ENCODE measurements around the gene UNC5B.

The UNC5B gene

DNA sequence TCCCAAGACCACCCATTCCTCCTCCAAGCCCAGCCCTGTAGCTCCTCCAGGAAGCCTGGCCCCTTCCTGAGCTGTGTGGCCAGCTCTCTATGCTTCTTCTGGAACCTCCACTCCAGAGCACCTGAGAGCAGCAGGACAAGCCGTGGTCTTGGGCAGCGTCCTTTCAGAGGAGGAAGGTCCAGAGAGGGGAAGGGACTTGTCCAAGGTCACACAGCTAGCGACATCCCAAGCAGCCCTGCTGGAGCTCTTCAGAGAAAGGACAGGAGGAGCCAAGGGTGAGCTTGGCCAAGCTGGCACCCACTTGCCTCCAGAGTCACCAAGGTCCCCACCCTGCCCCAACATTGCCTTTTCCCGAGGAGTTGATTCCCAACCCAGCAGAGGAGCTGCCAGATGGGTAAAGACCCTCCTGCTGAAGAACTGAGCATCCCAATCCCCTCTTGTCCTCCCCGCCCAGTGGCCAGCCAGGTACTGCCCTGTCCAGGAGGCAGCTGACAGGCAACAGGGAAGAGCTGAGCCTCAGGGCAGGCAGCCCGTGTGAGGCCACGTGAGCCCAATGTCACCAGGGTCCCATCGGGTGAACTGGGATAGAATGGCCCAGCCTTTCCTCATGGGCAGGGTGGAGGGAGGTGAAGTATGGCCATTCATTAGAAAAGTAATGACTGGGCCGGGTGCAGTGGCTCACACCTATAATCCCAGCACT lies 46.2 kb downstream of the UNC5B start:
- H3K4me3 ChIP-seq (ENCODE audit: low read depth, low read length), result no peak overlapping the region
- no peak for DNase-seq (ENCODE audit: low read depth)
- TF ChIP-seq, protein P1, sequence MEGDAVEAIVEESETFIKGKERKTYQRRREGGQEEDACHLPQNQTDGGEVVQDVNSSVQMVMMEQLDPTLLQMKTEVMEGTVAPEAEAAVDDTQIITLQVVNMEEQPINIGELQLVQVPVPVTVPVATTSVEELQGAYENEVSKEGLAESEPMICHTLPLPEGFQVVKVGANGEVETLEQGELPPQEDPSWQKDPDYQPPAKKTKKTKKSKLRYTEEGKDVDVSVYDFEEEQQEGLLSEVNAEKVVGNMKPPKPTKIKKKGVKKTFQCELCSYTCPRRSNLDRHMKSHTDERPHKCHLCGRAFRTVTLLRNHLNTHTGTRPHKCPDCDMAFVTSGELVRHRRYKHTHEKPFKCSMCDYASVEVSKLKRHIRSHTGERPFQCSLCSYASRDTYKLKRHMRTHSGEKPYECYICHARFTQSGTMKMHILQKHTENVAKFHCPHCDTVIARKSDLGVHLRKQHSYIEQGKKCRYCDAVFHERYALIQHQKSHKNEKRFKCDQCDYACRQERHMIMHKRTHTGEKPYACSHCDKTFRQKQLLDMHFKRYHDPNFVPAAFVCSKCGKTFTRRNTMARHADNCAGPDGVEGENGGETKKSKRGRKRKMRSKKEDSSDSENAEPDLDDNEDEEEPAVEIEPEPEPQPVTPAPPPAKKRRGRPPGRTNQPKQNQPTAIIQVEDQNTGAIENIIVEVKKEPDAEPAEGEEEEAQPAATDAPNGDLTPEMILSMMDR (IDR thresholded peaks at IDR 0.05; ENCODE audit: control insufficient read depth, extremely low read depth, insufficient read depth), result no peak

DNA sequence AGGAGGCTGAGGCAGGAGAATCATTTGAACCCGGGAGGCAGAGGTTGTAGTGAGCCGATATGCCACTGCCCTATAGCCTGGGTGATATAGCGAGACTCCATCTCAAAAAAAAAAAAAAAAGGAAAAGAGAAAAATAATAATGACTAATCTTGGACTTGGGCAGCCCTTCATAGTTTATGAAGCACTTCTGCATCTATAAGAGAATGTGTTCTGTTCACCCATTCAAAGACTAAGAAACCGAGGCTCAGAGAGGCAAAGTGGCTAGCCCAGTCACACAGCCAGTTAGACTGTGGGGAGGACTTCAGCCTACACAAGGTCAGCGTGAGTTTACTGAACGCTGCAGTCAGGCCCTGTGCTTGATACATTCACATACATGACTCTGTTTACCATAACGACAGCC lies 46.9 kb downstream of the UNC5B start:
- TF ChIP-seq, protein P1 (IDR thresholded peaks at IDR 0.05; ENCODE audit: control insufficient read depth, extremely low read depth, insufficient read depth), result no peak
- H3K4me3 ChIP-seq (ENCODE audit: low read depth, low read length), result no peak overlapping the region
- DNase-seq (ENCODE audit: low read depth), result no peak

DNA sequence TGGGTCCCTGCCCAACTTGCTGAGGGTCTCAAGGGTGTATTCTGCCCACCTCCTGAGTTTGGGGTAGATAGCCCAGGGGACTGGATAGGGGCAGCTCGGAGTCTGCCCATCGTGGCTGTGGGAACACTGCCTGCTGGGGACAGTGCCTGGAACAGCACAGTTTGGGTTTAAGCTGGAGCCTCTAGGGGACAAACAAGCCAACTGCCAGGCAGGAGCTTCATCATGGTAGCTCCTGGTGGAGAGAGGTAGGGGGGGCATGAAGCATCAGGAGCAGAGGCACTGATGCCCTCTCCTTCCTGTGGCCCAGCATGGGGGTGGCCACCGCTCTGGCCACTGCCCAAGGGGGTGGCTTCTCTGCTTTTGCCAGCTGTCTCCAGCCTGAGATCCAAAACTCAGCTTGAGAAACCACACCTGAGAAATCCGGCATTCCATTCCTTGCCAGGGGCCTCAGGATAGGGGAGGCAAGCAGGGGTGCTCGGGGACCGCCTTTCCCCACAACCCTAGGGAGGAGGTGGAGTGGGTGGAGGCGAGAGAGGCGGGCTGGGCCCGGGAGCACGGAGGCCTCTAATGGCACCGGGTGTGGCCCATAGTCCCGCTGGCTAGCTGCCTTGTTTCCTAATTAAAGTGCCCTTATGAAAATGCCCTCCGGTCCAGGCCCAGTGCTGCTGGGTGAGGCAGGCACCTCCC lies 47.6 kb downstream of the UNC5B start:
- H3K4me3 ChIP-seq (ENCODE audit: low read depth, low read length), result no peak overlapping the region
- TF ChIP-seq, protein P1 (IDR thresholded peaks at IDR 0.05; ENCODE audit: control insufficient read depth, extremely low read depth, insufficient read depth), result no peak
- no peak for DNase-seq (ENCODE audit: low read depth)

DNA sequence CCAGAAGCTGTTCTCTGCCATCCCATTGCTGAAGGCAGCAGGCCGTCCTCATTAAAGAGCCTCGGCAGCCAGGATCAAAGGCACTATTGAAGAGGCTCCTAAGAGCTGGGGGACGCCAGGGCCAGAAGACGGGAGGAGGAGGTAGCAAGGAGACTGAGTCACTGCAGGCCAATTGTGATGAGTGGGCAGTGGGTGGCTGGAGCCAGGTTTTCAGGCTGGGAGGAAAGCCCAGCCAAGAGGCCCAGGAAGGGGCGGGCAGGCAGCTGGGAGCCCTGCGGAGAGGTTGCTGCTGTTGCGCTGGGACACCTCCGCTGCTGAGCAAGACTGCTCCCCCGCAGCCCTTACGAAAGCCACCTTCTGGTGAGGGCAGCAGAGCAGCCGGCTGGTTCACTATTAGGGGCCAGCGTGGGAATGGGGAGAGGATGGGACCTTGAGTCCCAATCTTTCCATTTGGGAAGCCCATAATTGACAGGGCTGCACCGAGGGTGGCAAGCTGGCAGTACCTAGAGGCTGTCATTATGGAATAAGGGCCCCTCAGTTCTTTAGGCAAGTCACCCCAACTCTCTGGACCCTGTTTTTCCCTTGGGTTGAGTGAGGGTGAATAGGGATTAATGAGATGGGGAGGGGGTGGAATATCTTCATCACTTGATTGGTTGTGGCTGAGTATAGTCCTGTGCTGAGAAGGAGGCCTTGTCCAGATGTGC lies 48.4 kb downstream of the UNC5B start:
- no peak for DNase-seq (ENCODE audit: low read depth)
- TF ChIP-seq, protein P1 (IDR thresholded peaks at IDR 0.05; ENCODE audit: control insufficient read depth, extremely low read depth, insufficient read depth), result no peak
- no peak overlapping the region for H3K4me3 ChIP-seq (ENCODE audit: low read depth, low read length)

DNA sequence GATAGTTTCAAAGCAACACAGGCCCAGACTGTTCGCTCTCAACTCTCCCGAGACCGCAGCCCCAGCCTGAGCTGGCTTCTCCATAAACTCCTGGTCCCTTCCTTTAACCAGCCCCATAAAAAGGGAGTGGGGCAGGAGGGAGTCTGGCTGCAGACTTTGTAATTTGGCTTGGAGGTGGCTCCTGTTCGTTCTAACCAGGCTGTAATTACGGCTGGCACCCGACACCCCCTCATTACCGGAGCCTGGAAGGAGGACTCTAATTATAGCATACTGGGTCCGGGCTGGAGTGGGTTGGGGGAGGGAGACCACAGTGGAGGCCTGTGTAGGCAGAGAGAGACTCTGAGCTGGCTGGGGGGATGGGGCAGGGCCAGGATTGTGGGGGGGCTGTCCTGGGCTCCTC lies 49.7 kb downstream of the UNC5B start:
- TF ChIP-seq, protein P1 (IDR thresholded peaks at IDR 0.05; ENCODE audit: control insufficient read depth, extremely low read depth, insufficient read depth), result no peak
- no peak overlapping the region for H3K4me3 ChIP-seq (ENCODE audit: low read depth, low read length)
- DNase-seq (ENCODE audit: low read depth), result no peak

DNA sequence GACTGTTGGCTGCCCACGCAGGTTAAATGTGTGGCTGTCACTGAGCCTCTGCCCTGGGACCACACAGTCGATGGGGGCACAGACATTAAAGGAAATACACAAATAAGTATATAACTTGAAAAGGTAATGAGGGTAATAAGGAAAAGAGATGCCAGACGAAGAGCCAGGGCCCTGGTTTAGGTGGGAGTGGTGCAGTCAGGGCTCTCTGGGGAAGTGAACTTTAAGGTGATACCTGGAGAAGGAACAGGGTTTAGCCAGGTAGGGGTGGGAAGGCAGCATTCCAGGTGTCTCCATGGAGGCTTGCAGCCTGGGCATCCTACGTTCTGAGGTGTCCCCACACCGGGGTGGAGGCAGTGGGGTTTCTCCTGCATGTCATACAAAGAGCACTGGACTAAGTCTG lies 50.4 kb downstream of the UNC5B start:
- TF ChIP-seq, protein P1 (IDR thresholded peaks at IDR 0.05; ENCODE audit: control insufficient read depth, extremely low read depth, insufficient read depth), result no peak
- DNase-seq (ENCODE audit: low read depth), result no peak
- H3K4me3 ChIP-seq (ENCODE audit: low read depth, low read length), result no peak overlapping the region

All from LNCaP clone FGC (cell line).